ENCODE results near the gene GPR39. TPM values are rescaled to one million over a fixed set of nuclear protein-coding genes. Genes with fewer than 3 reads are reported as not detected.

The GPR39 gene
- total RNA-seq, 1 donor from 2014 or later: not detected

DNA sequence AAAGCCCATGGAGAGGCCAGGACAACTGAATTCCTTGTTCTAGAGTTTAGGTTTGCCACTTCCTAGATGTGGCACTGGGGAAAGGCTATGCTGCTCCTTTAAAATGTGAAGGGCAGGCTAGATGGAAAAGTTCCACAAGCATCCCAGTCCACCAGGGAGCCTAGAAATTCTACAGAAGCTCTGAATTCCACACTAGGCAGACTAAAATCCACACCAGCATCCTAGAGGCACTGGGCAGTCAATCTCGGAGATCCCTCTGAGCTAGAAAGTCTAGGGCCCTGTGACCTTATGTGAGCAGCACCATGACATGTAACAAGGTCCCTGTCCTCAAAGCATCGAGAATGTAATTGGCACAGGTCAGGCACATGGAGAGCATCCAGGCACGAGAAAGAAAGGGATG, 181.9 kb downstream of the GPR39 start:
- no peak for DNase-seq (ENCODE audit: low read depth in 2 of 2)

DNA sequence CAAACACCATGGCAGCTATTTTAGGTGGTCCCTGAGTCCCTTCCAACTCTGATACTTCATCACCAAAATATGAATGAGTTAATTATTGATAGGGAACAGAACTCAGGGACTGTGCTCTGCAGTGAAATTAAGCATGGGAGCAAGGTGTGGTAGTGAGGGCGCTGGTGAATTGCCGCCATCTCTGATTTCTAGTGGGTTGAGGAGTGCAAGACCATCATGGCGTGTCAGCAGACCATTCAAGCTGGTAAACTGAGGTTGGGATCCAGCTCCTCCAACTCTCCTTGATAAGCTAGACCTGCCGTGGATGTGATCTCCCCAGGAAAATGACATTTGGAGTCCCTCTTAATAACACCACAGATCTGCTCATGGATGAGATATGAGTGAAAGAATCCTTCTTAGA, 183.0 kb downstream of the GPR39 start:
- DNase-seq (ENCODE audit: low read depth in 2 of 2): no peak

DNA sequence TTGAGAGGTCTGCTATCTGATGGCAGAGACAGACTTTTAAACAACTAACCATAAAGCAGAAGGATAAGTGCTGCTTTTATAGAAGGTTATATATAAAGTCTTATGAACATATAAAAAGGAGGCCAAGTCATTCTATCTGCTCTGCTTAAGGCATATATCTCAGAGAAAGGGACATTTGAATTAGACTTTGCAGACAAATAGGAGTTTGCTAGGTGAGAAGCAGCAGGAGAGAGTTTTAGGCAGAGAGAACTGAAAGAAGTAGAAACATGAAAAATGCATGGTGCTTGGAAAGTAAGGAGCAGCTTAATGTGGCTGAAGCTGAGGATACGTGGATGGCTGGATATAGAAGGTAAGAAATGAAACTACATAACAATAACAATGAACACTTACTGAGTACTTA, 188.0 kb downstream of the GPR39 start:
- no peak for DNase-seq (ENCODE audit: low read depth in 2 of 2)

DNA sequence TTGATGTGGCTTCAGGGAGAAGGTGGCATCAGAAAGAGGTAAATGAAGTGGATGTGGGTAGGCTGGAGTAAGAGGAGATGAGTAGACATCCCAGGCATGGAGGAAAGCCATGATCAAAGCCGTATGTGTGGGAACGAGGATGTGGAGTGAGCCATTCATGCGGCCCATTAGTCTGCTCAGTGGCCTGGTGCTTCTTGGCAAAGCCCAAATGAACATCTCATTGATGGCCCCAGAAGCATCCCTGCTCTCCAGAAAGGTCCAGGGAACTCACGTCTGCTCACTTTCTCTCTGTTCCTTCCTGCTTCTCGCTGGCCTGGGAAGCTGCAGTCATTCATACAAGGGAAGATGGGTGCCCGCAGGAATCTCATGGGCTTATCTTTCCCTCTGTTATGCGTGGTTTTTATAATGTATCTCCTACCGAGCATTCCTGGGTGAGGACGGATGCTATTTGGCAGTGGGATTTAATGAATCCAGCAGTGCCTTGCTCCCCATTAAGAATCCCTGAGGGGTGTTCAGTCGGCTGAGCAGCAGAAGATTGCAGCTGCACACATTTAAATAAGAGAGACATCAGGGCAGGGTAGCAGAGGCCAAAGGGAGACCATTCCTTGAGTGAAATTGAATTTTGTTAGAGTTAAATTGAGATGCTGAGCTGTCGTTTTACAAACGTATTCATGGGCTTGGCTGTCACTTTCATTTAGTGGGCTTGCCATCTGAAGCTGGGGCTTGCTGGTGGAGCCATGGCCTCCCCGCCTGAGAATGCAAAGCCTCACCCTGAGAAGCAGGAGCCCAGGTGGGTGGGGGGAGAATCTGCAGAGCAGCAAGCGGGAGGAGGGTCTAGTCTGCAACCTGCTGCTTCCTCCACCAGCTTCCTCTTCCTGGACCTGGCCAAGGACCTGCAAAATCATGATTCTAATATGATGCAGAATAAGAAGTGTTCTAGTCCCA, 188.9 kb downstream of the GPR39 start:
- no peak for DNase-seq (ENCODE audit: low read depth in 2 of 2)

DNA sequence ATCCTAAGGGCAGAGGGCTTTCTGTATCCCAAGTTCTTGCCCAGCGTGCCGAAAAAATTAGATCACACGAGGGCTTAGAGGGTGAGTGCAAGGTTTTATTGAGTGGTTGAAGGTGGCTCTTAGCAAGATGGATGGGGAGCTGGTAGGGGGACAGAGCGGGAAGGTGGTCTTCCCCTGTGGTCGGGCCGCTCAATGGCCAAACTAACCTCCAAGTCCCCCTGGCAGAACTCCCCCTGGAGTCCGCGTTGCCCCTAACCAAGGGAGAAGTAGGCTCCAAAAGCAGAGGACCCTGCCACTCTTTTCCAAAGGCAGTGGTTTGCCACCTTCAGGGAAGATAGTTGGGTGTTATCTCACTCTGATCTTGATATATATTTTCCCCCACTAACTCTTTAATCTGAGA, 190.0 kb downstream of the GPR39 start:
- DNase-seq (ENCODE audit: low read depth in 2 of 2): no peak

DNA sequence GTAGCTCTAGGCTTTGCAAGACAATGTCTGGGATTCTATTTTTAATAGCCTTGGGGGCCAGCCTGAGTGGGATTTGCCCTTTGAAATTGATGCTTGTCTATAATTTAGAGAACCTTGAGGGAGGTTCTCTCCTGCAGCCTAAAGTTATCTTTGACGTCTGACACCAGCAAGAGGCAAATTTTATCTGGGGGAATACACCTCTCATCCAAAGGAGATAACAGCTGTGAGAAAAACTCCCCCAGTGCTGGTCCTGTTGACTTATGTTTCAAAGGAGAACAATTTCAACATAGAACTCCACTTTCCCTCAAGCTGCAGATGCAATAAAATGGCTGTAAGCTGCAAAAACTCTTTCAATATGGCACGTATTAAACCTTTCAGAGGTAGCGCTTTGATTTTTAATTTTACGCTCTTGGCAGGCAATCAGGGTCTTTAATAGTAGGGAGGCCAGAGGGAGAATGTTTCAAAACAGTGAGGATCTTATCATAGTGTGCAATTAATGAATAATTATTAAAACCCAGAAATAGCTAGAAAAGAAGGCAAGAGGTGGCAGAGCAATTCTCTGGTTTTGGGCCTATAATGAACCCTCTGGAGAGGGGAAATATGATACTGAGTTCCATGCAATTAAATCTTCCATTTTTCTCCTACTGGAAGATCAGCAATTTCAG, 191.0 kb downstream of the GPR39 start:
- no peak for DNase-seq (ENCODE audit: low read depth in 2 of 2)

DNA sequence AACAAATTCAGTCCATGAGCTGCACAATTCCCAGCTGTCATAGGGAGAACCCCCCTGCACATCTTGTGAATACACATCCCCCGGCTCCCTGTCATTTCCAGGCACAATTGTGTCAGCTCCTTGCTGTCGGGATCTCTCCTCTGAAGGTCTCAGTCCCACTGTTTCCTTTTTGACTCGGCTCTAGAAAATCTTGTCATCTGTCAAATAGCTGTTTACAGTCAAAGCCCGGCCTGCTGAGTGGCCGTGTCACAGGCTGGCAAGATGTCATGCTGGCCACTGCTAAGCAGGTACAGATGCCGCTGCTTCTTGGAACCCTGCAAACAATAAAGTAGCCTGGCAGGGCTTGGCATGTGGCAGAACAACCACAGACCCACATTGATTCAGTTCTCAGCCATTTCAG, 191.7 kb downstream of the GPR39 start:
- DNase-seq (ENCODE audit: low read depth in 2 of 2): no peak

DNA sequence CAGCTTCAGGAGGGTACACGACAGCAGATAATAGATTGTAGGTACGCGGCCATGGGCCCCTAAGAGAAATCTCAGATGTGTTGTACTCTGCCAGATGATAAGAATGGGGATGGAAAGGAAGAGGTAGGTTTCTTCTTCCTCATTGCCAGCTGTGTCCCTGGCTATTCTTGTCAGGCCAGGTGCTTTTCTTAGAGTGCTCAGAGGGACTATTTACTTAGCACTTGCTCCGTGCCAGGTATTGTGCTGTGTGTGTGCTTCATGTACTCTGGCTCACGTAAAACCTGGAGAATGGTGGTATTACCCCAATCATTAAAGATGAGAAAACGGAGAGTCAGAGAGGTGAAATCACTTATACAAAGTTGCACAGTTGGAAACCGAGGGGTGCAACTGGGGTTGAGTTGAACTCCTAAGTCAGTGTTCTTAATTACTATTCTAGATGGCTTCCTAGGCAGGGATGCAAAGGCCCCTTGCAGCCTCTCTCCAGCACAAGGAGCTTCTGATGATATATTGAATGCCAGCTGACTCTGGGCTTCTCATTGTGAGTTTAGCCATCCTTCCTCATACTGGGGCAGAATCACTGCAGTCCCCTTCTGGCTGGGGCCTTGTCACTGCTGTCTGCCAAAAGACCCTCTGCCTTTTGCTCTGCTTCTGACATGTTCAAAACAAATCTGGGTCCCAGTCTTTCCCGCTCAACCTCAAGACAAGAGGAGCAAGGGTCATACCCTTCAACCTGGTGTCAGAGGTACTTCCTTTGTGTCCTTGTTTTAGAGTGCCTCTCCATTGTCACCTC, 192.7 kb downstream of the GPR39 start:
- no peak for DNase-seq (ENCODE audit: low read depth in 2 of 2)

DNA sequence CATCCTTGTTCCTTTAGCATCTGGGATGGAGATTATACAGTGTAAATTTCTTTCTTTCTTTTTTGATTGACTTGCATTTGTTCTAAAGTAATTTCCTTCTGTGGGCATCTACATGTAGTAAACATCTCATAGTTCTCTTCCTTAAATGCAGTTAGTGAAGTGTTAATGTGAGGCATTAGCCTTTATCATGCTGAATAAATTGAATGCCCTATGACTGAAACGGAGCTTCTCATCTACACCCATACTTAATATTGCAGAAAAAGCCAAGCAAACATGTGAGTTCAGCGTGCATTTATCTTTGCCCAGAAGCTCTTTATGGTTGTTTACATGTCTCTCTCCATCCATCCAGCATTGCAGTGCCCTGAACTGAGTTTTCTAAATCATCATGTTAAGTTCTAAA, 195.1 kb downstream of the GPR39 start:
- no peak for DNase-seq (ENCODE audit: low read depth in 2 of 2)

DNA sequence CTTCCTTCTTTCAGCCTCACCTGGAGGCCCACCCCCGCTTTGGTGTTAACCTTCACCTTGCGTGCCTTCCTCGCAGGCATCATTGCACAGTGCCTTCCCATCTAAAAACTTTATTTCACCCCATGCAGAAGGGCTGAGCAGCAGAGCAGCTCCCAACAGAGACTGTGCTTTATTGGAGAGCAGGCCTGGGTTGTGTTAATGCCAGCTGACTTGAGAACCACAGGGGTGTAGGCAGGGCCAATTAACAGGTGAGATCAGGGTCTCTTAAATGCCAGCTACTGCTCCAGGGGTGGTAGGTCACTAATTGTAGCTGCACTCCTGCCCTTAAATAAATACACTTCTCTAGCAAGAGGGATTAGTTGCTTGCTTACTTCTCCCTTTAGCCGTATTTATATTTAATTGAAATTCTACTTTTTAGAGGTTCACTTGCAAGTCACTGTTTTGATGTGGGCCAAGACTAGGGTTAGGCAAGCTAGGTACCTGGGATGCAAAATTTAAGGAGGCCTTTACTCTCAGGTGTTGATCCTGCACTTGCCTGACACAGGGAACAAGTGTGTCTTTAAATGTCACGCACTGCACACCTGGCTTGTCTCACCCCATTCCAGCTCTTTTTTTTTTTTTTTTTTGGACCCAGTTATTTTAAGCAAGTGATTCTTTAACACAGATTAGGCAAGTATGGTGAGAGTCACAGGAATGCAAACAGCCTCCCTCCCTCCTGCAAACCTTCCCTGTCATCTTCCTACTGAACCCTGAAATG, 198.9 kb downstream of the GPR39 start:
- DNase-seq (ENCODE audit: low read depth in 2 of 2): no peak

DNA sequence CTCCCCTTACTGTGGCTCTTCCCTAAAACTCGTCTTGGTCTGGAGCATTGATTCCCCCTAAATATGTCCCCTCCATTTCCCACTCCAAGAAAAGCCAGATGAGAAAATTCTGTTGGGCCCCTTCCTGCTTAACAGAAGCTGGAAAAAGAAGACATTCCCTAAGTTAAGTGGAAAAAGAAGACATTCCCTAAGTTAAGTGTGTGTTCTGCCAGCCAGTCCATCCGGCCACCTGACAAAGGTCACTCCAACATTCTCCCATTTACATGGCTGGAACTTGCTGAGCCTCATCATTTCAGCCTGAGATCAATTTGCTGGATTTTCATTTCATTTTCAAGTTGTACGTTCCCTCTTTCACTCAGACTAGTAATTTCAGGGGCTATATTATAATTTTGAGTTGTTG, 201.4 kb downstream of the GPR39 start:
- DNase-seq (ENCODE audit: low read depth in 2 of 2): no peak

DNA sequence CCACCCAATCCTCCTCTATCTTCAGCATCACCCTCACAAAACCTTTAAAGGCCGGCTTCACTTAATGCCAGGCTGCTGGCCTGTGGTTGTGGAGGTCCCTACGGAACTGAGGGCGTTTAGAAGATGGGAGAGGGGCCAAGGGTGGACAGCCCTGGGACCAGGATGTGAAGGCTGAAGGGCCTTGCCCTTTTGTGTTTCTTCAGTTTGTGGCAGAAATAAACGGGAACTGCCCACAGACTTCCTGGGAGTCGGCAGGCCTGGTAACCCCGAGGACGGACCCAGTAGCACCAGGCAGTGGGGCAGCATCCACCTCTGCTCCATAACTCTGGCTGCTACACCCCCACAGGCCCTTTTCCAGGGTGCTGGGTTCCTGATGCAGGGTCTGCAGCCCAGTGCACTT, 202.1 kb downstream of the GPR39 start:
- no peak for DNase-seq (ENCODE audit: low read depth in 2 of 2)

DNA sequence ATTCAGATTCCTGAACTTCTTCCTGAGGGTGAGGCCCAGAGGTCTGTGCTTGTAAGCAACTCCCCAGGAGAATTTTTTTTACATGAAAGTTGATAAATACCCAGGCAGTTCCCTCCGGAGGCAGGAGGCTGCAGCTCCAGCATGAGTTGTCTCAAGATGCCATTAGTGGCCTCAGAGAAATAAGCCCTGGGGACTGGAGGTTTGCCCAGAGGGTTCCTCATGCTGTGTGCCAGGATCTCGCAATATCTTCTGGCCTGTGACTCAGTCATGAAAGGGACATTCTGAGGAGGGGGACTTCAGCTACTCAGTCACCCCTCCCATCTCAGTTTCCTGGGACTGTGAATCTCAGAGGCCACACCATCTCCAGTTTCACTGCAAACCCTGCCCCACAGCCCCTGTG, 203.5 kb downstream of the GPR39 start:
- DNase-seq (ENCODE audit: low read depth in 2 of 2): no peak

DNA sequence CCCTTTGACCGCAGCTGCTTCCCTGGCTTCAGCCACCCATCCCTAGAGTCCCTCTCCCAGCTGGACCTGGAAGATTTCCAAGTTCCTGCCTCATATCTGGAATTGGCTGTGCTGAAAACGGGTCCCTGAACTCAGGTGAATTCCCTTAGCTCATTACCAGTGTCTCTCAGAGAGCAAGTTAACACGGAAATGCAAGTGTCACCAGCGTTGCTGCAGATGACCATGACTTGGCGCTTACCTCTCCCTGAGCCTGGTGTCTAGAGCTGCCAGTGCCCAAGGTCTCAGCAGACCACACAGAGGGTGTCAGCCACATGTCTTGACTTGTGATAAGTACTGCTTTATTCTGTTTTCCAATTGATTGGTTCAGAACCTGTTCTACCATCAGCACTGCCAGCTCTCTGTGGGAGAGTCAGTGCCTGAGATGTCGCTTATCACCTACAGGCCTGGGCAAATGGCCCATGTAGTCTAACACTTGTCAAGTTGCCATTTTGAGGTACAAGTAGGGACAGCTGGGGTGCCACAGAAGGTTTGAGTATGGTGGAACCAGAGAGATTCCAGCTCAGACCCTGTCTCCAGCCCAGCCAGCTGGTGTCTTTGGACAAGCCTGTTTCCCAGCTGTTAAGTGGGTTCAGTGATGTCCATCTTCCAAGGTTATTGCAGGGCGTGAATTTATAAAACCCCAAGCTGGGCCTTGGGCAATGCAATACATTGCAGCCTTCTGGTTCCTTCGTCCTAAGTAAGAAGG, 204.7 kb downstream of the GPR39 start:
- DNase-seq (ENCODE audit: low read depth in 2 of 2): no peak

DNA sequence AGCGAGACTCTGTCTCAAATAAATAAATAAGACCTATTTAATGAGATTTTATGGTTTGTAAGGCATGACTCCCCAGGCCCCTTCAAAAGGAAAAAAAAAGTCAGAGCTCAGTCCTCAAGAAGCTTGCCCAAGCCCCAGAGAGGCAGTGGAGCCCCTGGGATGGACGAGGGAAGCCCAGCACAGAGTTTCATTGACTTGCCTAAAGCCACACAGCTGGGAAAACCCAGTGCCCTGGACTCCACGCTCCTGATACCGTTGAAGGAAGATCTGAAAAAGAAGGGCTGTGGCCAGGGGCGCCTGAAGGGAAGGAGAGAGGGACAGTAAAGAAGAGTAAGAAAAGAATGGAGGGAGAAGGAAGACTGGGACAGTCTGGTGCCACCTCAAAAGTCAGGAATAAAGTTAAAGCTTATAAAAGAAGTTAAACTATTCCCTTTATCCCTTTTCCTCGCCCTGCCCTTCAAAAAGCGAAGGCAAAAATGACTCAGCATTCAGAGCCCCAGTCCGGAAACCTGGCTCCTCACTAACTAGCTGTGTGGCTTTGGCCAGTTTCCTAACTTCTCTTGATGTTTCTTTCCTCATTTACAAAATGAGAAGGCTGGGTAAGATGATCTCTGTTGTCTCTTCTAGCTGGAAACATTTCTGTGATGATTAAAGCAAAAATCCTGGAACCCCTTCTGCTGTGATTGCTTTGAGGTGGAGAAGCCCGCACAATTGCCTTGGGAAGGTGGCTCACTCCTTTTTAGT, 206.7 kb downstream of the GPR39 start:
- no peak for DNase-seq (ENCODE audit: low read depth in 2 of 2)

DNA sequence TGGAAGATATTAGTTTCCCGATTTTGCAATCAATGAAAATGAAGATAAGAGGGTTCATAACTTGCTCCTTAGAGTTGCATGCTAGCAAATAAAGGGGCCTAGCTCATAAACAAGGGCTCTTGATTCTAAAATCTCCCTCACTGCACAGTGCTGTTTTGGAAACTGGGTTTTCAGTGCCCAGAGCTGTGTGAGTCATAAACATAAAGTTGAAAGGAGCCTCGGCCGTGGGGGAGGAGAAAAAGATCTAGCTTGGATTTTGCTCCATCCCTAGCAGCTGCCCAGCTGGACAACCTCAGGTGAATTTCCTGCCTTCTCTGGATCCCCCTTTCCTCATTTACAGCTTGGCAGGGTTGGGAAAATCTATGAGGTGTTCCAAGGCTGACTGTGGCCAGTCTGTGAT, 210.9 kb downstream of the GPR39 start:
- DNase-seq (ENCODE audit: low read depth in 2 of 2): no peak

DNA sequence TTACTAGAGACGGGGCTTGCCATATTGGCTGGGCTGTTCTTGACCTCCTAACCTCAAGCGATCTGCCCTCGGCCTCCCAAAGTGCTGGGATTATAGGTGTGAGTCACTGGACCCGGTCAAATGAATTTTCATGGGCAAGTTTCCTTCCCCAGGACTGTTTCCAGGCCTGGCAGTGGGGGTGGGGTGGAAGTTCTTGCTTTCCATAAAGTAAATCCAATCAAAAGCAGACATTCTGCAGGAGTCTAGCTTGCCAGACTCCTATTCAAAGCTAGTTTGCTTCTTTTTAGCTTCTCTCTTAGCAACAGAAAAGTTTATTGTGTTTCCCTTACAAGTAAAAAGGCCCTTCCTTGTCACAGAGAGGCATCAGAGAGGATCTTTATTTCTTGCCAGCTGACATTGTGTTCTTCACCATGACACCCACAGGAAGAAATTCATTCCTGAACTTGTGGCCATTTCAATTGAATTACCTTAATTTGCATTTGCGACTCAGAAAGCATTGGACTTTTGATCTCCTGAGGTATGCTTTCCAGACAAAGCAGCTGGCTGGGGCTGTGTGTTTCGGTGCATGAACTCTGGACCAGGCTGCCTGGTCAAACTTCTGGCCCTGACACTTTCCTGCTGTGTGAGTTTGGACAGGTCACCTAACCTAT, 215.5 kb downstream of the GPR39 start:
- DNase-seq (ENCODE audit: low read depth in 2 of 2): no peak

DNA sequence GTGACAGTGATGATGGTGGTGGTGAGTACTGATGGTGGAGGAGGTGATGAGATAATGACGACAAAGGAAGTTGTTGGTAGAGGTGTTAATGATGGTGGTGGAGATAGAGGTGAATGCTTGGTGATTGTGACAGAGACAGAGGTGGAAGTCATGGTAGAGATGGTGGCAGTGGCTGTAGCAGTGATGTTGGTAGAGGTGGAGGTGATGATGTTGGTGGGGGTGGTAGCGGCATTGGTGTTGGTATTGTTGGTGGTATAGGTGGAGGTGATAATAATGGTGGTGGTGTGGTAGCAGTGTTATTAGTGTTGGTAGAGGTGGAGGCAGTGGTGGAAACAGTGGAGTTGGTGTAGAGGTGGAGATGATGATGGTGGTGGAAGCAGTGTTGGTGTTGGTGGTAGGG, 217.0 kb downstream of the GPR39 start:
- DNase-seq (ENCODE audit: low read depth in 2 of 2): no peak

DNA sequence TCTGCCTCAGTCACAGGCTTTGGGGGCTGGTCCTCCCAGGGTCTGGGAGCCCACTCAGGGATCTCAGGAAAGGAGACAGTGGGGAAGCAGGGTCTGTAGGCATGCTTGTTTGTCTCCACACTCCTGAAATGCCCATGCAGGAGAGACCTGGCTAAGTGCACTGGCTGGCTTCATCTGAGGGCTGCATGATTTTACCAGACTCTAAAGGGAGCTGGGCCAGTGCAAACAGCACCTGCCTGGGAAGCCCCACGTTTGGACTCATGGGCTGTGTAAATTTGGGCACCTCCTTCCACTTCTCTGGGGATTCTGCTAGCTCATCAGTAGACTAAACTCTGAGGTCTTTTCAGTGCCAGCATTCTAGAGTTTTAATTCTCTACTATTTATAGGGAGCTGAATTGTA, 219.7 kb downstream of the GPR39 start:
- DNase-seq (ENCODE audit: low read depth in 2 of 2): no peak

All from dermis microvascular lymphatic vessel endothelial cell (primary cell).